Stimulated activated CD4-positive, alpha-beta T cell treated with anti-CD3 and anti-CD28 coated beads, Interleukin-1b, Interleukin-23, amount 100 ng/mL, for 24 hours (primary cell): ENCODE results near the gene MCUB.

Experiments used
- DNase-seq, 4 experiments: peaks; one replicate each; pipeline ENCODE4 v3.0.0-alpha.2; 2020; ENCODE audit warnings: low read depth in 4 of 4, low spot score in 1 of 4

The MCUB gene

DNA sequence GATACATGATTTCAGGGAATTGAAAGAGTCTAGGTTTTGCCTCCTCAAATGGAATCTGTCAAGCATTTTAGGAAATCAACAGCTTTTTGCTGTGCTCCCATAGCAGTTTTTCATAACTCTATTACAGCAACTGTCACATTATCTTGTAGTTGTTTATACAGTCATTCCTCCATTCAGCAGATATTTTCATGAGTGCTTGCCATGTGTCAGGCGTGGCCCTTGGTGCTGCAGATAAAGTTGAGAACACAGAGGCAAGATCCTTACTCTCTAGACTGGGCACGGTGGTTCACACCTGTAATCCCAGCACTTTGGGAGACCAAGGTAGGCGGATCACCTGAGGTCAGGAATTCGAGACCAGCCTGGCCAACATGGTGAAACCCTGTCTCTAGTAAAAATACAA is 67.3 kb downstream of the MCUB start:
- DNase-seq = no peak

DNA sequence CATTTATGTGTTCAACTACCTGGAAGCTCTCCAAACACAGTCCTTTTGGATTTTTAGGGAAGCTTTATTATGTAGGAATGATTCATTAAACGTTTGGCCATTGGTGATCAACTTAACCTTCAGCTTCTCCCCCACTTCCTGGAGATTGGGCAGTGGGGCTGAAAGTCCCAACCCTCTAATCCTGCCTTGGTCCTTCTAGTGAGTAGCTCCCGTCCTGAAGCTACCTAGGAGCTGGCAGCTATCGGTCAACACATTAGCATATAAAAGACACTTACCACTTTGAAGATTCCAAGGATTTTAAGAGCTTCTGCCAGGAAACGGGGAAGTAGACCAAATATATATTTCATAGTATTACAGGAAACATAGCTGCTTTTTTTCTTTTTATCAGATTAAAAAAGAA is 69.7 kb downstream of the MCUB start:
- no peak for DNase-seq

DNA sequence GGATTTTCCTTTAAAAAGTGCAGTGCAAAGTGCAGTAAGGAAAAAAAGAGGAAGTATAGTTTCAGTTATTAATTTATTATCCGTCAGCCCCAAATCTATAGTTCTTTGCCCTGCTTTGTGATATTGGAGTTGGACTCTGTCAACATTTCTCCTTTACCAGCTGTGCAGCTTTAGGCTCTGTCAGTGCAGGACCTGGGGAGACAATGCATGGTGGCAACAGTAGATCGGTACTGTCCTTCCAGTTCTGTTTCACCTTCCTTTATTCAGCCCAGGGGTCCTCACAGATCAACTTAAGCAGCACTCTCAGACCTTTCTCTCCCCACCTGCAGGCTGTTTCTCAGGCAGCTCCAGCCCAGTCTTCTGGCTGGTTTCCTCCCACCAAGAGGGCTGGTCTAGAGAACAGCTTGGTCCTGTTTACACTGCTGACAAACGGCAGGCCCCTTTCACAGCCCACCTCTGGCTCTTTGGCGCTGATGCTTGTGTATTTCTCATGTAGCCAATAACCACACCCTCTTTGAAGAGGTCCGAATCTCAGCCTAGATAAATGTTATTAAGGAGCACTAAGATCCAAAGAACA is 71.6 kb downstream of the MCUB start:
- no peak for DNase-seq

DNA sequence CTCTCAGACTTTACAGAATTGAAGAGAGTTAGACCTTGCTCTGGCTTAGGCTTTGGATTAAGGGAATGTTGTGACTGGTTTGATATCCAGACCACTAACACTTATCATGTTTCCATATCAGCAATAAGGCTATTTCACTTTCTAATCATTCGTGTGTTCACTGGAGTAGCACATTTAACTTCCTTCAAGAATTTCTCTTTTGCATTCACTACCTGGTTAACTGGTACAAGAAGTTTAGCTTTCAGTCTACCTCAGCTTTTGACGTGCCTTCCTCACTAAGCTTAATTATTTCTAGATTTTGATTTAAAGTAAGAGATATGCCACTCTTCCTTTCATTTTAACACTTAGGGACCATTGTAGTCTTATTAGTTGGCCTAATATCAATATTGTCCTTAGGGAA is 80.6 kb downstream of the MCUB start:
- DNase-seq = no peak

DNA sequence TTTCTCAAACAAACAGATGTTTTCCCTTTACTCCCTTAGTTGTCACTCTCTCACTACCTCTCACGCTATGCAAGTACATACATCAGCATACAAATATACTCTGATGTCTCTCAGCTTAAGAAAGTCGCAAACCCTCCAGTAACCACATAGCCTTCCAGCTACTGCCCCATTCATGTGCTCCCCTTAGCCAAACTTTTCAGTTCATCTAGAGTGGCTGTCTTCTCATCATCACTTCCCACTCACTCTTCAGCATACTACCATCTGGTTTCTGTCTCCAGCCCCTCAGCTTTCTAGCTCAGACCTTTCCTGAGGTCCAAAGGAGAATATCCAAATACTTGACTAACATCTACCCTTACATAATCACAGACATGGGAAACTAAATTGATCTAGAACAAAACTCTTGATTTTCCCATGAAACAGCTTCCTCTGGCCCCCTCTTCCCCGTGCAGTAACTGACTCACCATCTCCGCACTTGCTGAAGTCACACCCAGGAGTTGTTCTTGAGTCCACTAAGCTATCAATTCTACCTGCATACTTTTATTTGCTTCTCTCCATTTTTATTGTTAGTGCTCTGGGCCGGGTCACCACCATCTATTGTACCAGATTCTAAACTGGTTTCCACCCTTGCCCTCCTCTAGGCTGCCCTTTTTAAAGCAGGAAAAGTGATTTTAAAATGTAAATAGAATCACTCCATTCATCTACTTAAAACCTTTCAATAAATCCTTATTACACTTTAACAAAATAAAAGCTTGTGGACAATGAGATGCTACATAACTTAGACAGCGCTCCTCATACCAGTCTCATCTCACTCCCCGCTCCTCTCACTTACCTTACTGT is 86.0 kb downstream of the MCUB start:
- DNase-seq = no peak

DNA sequence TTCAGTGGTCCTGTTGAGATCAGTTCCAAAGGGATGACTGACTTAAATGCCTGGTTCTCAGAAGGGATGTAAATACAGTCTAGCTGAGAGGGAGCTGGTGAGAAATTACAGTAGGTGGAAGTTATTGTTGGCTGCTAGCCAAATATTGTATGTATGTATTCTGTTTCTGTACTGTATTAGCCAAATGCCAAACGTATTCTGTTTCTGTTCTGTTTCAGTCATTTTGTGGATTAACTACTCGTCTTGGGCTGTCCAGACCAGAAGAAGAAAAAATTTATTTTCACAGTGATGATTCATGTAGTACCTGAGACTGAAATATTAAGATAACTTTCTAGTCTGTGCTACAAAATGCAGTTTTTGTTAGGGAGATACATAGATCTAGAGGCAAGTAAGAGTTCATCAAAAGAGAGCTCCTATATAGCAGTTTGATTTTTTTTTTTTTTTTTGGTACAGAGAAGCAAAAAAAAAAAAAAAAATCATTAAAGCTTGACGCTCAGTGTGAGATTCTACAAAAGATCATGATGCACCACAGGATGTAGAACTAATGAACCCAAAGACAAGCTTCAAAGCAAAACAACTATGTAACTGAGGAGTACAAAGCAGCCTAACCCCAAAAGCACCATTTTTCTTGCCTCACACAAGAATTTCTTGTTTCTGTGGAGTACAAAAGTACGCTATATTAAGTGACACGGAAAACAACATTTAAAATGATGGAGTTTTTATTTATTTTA is 88.4 kb downstream of the MCUB start:
- no peak for DNase-seq

DNA sequence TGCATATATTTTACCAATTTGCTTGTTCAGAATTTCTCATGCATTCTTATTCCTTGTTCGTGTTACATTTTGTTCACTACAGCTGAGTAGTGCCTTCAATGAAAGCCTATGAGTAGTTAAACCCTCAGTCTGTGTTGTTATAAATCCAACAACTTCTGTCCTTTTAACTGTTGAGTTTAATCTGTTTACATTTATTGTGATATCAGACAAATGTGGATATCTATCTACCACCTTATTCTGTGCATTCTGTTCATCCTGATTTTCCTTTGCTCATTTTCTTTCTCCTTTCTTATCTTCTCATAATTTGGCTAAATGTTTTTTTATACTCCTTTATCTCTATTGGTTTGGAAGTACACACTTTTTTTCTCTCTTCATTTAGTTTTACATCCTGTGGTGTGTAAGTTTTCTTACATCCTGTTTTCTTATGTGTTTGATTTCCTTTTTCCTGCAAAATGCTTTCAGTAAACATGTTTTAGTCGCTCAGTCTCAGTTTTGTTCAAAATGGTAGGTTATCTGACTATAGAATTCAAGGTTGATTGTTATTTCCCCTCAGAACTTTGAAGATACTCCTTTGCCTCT is 89.0 kb downstream of the MCUB start:
- no peak for DNase-seq

DNA sequence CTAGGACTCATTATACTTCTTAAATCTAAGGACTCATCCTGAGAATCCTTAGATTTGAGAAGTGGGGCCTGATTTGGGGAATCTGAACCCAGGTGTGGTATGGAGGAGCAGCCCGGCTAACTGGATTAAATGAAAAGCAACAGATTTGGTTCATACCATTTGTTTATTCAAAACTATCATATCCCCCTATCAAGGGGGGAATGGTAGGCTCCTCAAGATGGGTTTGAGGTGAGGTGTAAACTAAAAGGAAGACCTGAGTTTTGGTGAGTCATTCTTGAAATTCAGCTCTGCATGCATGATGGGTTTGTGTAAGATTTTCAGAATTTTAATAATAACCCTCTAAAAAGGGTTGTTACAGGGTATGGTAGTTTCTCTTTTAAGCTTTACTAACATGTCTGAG is 89.8 kb downstream of the MCUB start:
- DNase-seq = no peak

DNA sequence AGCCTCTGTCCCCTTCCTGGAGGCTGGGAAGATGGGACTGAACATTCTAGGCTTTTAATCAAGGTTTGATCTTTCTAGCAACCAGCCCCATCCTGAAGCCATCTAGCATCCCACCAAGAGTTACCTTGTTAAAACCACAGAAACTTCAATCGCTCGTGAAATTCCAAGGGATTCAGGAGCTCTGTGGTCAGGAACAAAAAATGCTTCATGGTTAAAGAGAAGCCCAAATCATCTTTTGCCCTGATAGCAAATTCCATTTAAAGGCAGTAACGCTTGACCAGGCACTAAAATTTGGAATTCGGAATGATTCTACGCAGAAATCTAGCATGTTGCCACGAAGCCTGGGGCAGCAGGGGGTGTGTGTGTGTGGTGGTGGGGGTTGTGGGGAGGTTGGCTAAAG is 95.3 kb downstream of the MCUB start:
- DNase-seq = no peak

DNA sequence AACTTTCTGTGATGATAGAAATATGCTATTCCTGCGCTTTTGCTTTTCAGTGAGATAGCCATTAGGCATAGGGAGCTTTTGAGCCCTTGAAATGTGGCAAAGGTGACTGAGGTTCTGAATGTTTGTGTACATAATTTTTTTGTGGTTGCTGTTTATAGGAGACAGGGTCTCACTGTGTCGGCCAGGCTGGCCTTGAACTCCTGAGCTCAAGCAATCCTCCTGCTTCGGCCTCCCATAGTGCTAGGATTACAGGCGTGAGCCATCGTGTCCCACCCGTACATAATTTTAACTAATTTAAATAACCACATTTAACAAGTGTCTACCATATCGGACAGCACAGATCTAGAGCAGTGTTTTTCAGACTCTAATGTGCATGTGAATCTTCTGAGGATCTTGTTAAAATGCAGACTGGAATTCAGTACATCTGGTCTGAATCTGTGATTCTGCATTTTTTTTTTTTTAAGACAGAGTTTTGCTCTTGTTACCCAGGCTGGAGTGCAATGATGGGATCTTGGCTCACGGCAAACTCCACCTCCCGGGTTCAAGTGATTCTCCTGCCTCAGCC is 97.9 kb downstream of the MCUB start:
- DNase-seq = no peak

DNA sequence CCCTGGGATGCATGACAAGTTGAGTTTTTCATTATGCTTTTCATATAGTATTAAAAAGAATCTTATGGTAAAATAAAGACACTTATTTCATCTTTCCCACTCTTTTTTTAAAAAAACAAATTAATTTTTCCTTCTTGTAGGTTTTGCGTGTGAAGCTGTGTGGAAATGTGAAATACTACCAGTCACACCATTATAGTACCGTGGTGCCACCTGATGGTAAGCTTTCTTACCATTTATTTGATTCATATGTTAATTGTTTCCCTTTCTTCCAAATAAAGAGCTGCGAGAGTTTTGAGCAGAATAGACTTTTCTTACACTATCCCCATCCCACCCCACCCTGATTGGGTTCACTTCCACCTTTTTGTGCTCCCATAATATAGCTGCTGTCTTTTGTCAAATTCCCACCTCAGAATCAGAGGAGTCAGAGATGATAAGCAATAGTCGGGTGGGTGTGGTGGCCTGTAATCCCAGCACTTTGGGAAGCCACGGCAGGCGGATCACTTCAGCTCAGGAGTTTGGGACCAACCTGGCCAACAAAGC is 98.9 kb downstream of the MCUB start:
- no peak for DNase-seq

DNA sequence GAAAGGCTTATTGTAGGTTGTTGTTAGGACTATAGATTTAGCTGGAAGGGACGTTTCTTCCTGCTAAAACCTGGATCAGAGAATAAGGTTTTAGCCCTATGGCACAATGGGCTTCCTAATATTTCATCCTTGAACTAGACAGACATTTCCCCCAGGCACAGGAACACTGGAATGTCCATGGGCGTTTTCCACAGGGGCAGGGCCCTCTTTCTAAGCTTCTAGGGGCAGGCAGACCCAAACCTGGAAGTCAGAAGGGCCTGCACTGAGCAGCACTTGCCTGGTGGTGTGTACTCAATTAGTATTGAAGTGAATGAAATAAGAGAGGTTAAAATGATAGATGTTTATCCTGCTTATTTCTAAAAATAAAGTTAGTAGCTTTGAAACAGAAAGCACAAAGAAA is 102.1 kb downstream of the MCUB start:
- no peak for DNase-seq

DNA sequence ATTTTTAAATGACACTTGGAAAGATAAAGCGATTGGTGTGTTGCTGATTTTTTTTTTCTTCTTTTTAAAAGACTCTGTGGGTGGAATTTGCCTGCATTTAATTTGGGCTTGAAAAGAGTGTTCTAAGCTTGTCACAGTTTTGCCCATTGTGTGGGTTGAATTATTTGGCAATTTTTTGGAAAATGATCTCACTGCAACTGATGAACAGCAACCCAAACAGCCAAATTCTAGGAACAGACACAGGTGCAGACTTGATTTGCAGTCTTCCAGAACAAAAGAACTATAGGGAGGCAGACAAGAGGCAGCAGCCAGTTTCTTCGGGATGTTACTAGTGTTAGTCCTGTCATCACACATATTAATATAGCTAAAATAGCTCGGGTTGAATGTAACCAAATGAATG is 102.7 kb downstream of the MCUB start:
- no peak for DNase-seq

DNA sequence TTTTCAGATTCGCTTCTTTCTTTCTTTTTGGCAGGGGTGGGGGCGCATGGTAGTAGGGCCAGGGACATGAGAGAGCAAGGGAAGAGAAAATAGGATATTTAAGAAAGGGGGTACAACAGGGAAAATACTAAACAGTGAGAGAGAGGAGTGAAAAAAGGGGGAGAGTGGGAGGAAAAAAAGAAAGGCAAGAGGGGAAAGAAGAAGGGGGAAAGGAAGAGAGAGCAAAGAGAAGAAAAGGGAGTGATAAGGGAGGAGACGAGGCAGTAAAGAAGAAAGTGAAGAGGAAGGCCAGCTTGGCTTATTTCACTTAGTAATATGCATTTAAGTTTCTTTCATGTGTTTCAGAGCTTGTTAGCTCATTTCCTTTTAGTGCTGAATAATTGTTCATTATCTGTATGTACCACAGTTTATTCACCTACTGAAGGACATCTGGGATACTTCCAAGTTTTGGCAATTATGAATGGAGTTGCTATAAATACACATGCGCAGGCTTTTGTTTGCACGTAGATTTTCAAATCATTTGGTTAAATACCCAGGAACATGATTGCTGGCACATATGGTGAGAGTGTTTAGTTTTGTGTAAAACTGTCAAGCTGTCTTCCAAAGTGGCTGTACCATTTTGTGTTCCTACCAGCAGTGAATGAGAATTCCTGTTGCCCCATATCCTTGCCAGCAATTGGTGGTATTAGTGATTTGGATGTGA is 105.9 kb downstream of the MCUB start:
- no peak for DNase-seq

DNA sequence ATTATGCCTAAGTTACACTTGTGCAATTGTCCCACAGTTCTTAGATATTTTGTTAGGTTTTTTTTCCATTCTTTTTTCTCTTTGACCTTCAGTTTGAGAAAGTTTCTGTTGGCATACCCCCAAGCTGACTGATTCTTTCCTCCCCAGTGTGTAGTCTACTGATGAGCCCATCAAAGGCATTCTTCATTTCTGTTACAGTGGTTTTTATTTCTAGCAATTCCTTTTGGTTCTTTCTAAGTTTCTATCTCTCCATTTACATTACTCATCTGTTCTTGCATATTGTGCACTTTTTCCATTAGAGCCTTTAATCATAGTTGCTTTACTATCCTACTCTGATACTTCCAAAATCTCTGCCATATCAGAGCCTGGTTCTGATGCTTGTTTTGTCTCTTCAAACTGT is 111.3 kb downstream of the MCUB start:
- DNase-seq = peak in 1 of 4 experiments; percentile 23

DNA sequence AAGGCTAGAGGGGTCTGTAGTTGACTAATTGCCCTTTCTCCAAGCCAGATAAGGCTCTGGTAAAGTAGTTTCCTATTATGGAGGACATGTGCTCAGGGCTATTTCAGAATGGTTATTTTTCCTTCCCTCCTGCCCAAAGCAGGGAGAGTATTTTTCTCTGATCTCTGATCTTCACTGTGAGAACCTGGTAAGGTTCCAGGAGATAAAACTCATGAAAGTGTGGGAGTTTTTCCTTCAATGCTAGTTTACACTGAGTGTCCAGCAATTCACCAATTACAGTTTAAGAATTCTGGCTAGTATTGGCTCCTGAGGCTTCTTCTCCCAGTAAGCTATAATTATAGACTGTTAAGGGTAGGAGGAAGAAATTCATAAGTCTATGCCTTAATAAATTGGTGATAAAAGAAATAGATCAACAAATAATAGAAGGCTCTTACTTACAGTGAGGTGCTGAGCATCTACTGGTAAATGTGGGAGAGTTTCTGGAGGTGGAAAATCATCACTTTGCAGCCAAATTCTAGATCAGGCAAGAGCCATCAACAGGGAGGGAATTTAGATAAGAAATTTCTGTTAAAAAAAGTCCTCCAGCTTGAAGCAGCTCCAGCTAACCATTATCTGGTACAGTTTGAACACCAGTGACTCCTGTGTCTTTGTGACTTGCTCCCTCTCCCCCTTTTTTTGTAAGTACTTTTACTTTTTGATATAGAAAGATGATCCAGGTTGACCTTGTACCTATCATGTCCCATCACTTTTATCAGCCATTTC is 112.3 kb downstream of the MCUB start:
- no peak for DNase-seq

DNA sequence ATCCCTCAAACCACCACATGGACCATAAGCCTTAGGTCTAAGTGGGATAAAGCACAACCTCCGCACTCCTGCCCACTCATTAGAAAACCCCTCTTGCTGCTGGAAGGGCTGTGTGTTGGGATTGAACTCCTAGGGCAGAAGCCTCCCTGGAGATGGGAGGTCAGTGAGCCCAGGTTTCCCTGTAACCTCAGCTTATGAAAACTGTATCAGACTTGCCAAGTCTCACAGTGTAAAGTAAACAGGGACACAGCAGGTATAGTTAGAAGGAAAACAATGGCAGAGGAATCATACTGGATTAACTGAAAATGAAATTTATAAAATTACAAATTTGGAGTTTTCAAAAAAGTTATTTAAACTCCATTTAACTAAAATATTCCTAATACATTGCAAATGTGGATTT is 113.3 kb downstream of the MCUB start:
- DNase-seq = no peak

DNA sequence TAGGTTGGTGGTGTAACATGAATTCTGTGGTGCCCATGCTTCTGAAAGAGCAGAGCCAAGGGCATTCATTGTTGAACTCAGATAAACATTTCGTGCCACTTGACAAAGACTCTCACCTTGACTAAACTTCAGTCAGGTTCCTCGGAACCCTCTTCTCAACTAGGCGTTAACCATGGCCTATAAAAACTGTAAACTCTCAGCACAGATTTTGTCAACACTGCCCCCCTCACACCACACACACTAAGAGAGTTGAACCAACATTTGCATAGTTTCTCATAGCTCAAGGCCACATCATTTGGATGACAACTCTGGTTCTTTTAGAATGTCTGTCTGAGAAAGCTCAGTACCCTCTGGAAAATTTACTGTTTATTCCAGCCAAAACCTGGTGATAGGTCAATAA is 115.1 kb downstream of the MCUB start:
- no peak for DNase-seq

DNA sequence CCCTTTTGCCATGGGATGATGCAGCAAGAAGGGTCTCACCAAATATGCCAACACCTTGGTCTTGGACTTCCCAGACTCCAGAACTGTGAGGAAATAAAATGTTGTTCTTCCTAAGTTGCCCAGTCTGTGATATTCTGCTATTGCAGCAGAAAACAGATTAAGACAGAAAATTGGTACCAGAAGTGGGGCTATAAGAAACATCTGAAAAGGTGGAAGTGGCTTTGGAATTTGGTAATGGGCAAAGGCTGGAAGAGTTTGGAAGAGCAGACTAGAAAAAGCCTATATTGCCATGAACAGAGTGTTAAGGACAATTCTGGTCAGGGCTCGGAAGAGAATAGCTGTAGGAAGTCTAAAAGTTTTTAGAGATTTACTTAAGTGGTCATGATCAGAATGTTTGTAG is 115.8 kb downstream of the MCUB start:
- DNase-seq = no peak

DNA sequence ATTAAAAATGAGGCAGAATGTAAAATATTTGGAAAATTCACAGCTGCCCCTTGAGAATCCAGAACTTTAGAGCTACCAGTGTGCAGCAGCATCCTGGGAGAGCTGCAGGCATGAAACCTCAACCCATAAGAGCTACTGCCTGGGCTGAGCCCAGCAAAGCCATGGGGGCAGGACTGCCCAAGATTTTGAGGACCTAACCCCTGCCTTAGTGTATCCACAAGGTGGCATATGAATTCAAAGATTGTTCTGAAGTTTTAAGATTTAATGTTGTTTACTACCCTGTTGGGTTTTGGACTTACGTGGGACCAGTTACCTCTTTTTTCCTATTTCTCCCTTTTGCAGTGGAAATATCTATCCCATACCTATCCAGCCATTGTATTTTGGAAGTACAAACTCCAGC is 116.8 kb downstream of the MCUB start:
- DNase-seq = no peak
